GM12878 (cell line): Measurements from ENCODE around the gene CHD5. TPM values are rescaled to one million over a fixed set of nuclear protein-coding genes. Genes with fewer than 3 reads are reported as not detected.

Experiments
- ATAC-seq: fragments of 200-7000 bp; cut with Tn5 transposase; 3 replicates; pipeline ENCODE4 v1.9.1; 2020; ENCODE audit warnings: mild to moderate bottlenecking, moderate library complexity
- BruUV-seq: library from RNA; stranded (reverse); fragments of 400-500 nt; replicated peaks from 2 replicates; lab custom pipeline; 2021; lab: Mats Ljungman, UMichigan
- CTCF ChIA-PET: fragments of 300-600 bp; sonication (Branson Sonifier 250); formaldehyde crosslinking; extraction: SDS; loops from one replicate; lab custom pipeline; 2021; ENCODE audit warnings: inconsistent platforms; lab: Yijun Ruan, JAX
- POLR2A ChIA-PET: fragments of 350-600 bp; formaldehyde crosslinking; extraction: SDS; loops from one replicate; lab custom pipeline; 2021; ENCODE audit warnings: inconsistent platforms; lab: Charles Lee
- RAD21 ChIA-PET: fragments of 300-600 bp; sonication (Branson Sonifier 250); formaldehyde crosslinking; loops from one replicate; lab custom pipeline; 2023; ENCODE audit warnings: antibody characterized with exemption; ENCODE audit not compliant: unreplicated experiment; lab: Charles Lee
- SMC1A ChIA-PET: fragments of 300-600 bp; sonication (Branson Sonifier 250); formaldehyde crosslinking; loops from one replicate; lab custom pipeline; 2023; ENCODE audit not compliant: unreplicated experiment, uncharacterized antibody; lab: Charles Lee
- DNase-seq: peaks from one replicate; pipeline ENCODE4 v3.0.0-alpha.2; 2011; ENCODE audit warnings: low read depth, low spot score
- FAIRE-seq: peaks from 3 replicates; lab custom pipeline; 2011; peaks lifted over from hg19 to GRCh38; lab: Jason Lieb, UNC
- H2AFZ ChIP-seq: 2 replicates; pipeline ENCODE4 v1.6.0; 2011; ENCODE audit warnings: low read depth, low read length, control low read depth; ENCODE audit not compliant: control insufficient read depth
- H3K27ac ChIP-seq: 2 replicates; pipeline ENCODE4 v1.5.1; 2011; ENCODE audit warnings: control low read depth; ENCODE audit not compliant: control insufficient read depth, insufficient read depth
- H3K27me3 ChIP-seq, 2 experiments: replicated peaks in 1 of 2; 2 replicates each; pipeline versions ENCODE4 v1.6.0 to v1.6.1; 2011; ENCODE audit warnings: low read length in 1 of 2; ENCODE audit not compliant: control insufficient read depth in 2 of 2, insufficient read depth in 2 of 2
- H3K36me3 ChIP-seq, 2 experiments: 2 replicates each; pipeline ENCODE4 v1.5.1; 2011; ENCODE audit warnings: low read length in 1 of 2; ENCODE audit not compliant: control insufficient read depth in 2 of 2, insufficient read depth in 2 of 2
- H3K4me1 ChIP-seq: 2 replicates; pipeline ENCODE4 v1.6.1; 2011; ENCODE audit warnings: mild to moderate bottlenecking, low read length, moderate library complexity, mixed read lengths; ENCODE audit not compliant: control insufficient read depth, insufficient read depth
- H3K4me2 ChIP-seq: 2 replicates; pipeline ENCODE4 v1.6.0; 2011; ENCODE audit warnings: control low read depth; ENCODE audit not compliant: control insufficient read depth, insufficient read depth
- H3K4me3 ChIP-seq: fragments of 200-600 bp; sonication (generic); 2 replicates; pipeline ENCODE4 v1.5.1; 2016
- H3K79me2 ChIP-seq: 2 replicates; pipeline ENCODE4 v1.6.0; 2011; ENCODE audit warnings: low read length; ENCODE audit not compliant: control insufficient read depth, insufficient read depth
- H3K9ac ChIP-seq: 2 replicates; pipeline ENCODE4 v1.8.0; 2011; ENCODE audit warnings: low read length, control low read depth, mixed read lengths; ENCODE audit not compliant: control insufficient read depth, insufficient read depth
- H3K9me3 ChIP-seq: replicated peaks from 3 replicates; pipeline ENCODE4 v1.5.1; 2011; ENCODE audit warnings: mild to moderate bottlenecking, low read length; ENCODE audit not compliant: control insufficient read depth, insufficient read depth
- H4K20me1 ChIP-seq: 2 replicates; pipeline ENCODE4 v1.6.0; 2011; ENCODE audit not compliant: control insufficient read depth, insufficient read depth
- BCL11A ChIP-seq: IDR thresholded peaks from 2 replicates; pipeline ENCODE4 v1.6.1; 2011; ENCODE audit warnings: low read depth, low read length
- CREM ChIP-seq: IDR thresholded peaks from 2 replicates; pipeline ENCODE4 v1.6.1; 2014; ENCODE audit warnings: antibody characterized with exemption, low read depth
- EGR1 ChIP-seq, 2 experiments: IDR thresholded peaks; 1 replicate in 1 of 2; 2 replicates in 1 of 2; pipeline ENCODE4 v1.6.1; 2011 to 2012; ENCODE audit warnings: low read depth in 2 of 2, low read length in 2 of 2, borderline replicate concordance in 1 of 2, mild to moderate bottlenecking in 1 of 2, moderate library complexity in 1 of 2
- LARP7 ChIP-seq: fragments of 450-650 bp; IDR thresholded peaks from 2 replicates; pipeline ENCODE4 v1.6.1; 2017; ENCODE audit warnings: mild to moderate bottlenecking
- MXI1 ChIP-seq: fragments of 150-350 bp; IDR thresholded peaks from 2 replicates; pipeline ENCODE4 v1.6.1; 2011; ENCODE audit warnings: low read depth, mild to moderate bottlenecking, inconsistent platforms, low read length, improper control_type of control experiment
- NFYA ChIP-seq: IDR thresholded peaks from 2 replicates; pipeline ENCODE4 v1.6.1; 2011; ENCODE audit warnings: low read depth, mild to moderate bottlenecking, low read length, improper control_type of control experiment, borderline replicate concordance
- PAX5 ChIP-seq: IDR thresholded peaks from 2 replicates; pipeline ENCODE4 v1.6.1; 2011; ENCODE audit warnings: low read depth, low read length, borderline replicate concordance
- SMAD1 ChIP-seq: fragments of 450-650 bp; IDR thresholded peaks from 2 replicates; pipeline ENCODE4 v1.6.1; 2018; ENCODE audit warnings: mild to moderate bottlenecking, low read depth; ENCODE audit not compliant: partially characterized antibody
- STAT1 ChIP-seq: fragments of 450-650 bp; conservative IDR thresholded peaks from 2 replicates; pipeline ENCODE4 v1.6.1; 2014; ENCODE audit warnings: antibody characterized with exemption, mild to moderate bottlenecking
- ZZZ3 ChIP-seq: IDR thresholded peaks from 2 replicates; pipeline ENCODE4 v1.6.1; 2011; ENCODE audit warnings: low read depth; ENCODE audit not compliant: control insufficient read depth, insufficient read length
- WGBS: methylation state at CpG from one replicate; pipeline ENCODE4 v1.1.6; 2016; ENCODE audit warnings: low lambda C conversion rate; ENCODE audit not compliant: insufficient replicate concordance, insufficient coverage; ENCODE audit errors: missing lambda C conversion rate; 5-methylcytosine and 5-hydroxymethylcytosine counted together
- in situ Hi-C: fragments of 300-500 bp; cut with MboI; formaldehyde crosslinking; loops from 9 replicates; pipeline ENCODE4 v1.14.3; 2018; ENCODE audit warnings: mixed read lengths
- intact Hi-C: fragments of 100-400 bp; cut with micrococcal nuclease; formaldehyde crosslinking; loops from one replicate; pipeline ENCODE4 v1.14.2; 2022; ENCODE audit not compliant: unreplicated experiment
- polyA plus RNA-seq, 11 experiments: library from polyadenylated mRNA; depleted of rRNA in 4 of 11; unstranded in 6 of 11; stranded (reverse) in 5 of 11; fragments of >200 nt; fragmentation: Nextera tagmentation in 4 of 11; fragmentation: Illumina TruSeq in 1 of 11; extraction: Ambion mirVana in 4 of 11; extraction: Trizol in 1 of 11; gene quantifications; 1 replicate in 1 of 11; 2 replicates in 10 of 11; pipeline versions ENCODE4 v1.2.1 to v1.2.3, GENCODE V29; 2011 to 2016; ENCODE audit warnings: inconsistent platforms in 2 of 11, missing spikeins in 2 of 11, low read depth in 1 of 11
- total RNA-seq, 4 experiments: library from RNA; depleted of rRNA in 3 of 4; stranded (reverse); fragments of >200 nt in 3 of 4; fragmentation: Illumina TruSeq in 1 of 4; extraction: Trizol in 1 of 4; gene quantifications; 2 replicates each; pipeline versions ENCODE4 v1.2.1 to v1.2.3, GENCODE V29; 2013 to 2021
- TF ChIP-seq, protein P1 (sequence below): IDR thresholded peaks from 2 replicates; pipeline ENCODE4 v1.6.1; 2012; ENCODE audit warnings: mild to moderate bottlenecking, low read depth, low read length
- TF ChIP-seq, protein P2 (sequence below): IDR thresholded peaks from 2 replicates; pipeline ENCODE4 v1.6.1; 2012; ENCODE audit warnings: low read depth, low read length, improper control_type of control experiment

CHD5 gene
- total and polyA plus RNA-seq, 10 of the 15 experiments (the other 5 are each of a cell fraction or from before 2014, with no cell fraction given) = 0.03 to 0.49 (median 0.13) TPM; not detected in 3

DNA sequence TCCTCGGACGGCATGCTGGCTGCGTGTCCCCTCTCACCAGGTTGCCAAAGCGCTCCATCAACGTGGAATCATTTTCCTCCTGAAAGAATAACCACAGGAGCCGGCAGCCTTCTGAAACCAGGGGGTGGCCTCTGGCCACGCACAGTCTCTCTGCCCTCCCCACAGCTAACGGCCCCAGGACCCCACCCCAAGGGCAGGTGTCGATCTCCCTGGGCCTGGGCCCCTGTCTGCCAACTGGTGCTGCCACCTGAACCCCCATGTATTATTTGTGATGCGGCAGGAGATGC lies 88.4 kb downstream of the CHD5 start:
- in situ Hi-C loops = no loop called here
- CTCF ChIA-PET = no interaction called here
- no TSS peak for BruUV-seq
- H3K36me3 ChIP-seq = peaks cover 0 to 6% of the 10 kb centered on the region in 2 experiments; a peak in 3 of 4 replicates
- 93% methylated on average over 10 of the region's 10 CpGs for WGBS
- SMC1A ChIA-PET = no interaction called here
- H3K27me3 ChIP-seq = no peaks in the 10 kb centered on the region
- POLR2A ChIA-PET = no interaction called here
- no peak overlapping the region for H3K27ac ChIP-seq
- H4K20me1 ChIP-seq = no peaks in the 10 kb centered on the region
- H3K4me2 ChIP-seq = no peak overlapping the region
- RAD21 ChIA-PET = no interaction called here
- H3K9ac ChIP-seq = no peak overlapping the region
- no peaks in the 10 kb centered on the region for H3K79me2 ChIP-seq
- TF ChIP-seq LARP7 (no peak), NFYA (no peak), PAX5 (no peak), BCL11A (no peak), CREM (no peak), SMAD1 (no peak), EGR1 (IDR thresholded peaks at IDR 0.05; ENCODE audit: borderline replicate concordance in 1 of 2, low read depth in 2 of 2, low read length in 2 of 2) (no peak), STAT1 (no peak), MXI1 (no peak), ZZZ3 (no peak)
- TF ChIP-seq, protein P1, sequence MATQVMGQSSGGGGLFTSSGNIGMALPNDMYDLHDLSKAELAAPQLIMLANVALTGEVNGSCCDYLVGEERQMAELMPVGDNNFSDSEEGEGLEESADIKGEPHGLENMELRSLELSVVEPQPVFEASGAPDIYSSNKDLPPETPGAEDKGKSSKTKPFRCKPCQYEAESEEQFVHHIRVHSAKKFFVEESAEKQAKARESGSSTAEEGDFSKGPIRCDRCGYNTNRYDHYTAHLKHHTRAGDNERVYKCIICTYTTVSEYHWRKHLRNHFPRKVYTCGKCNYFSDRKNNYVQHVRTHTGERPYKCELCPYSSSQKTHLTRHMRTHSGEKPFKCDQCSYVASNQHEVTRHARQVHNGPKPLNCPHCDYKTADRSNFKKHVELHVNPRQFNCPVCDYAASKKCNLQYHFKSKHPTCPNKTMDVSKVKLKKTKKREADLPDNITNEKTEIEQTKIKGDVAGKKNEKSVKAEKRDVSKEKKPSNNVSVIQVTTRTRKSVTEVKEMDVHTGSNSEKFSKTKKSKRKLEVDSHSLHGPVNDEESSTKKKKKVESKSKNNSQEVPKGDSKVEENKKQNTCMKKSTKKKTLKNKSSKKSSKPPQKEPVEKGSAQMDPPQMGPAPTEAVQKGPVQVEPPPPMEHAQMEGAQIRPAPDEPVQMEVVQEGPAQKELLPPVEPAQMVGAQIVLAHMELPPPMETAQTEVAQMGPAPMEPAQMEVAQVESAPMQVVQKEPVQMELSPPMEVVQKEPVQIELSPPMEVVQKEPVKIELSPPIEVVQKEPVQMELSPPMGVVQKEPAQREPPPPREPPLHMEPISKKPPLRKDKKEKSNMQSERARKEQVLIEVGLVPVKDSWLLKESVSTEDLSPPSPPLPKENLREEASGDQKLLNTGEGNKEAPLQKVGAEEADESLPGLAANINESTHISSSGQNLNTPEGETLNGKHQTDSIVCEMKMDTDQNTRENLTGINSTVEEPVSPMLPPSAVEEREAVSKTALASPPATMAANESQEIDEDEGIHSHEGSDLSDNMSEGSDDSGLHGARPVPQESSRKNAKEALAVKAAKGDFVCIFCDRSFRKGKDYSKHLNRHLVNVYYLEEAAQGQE = no peak
- TF ChIP-seq, protein P2, sequence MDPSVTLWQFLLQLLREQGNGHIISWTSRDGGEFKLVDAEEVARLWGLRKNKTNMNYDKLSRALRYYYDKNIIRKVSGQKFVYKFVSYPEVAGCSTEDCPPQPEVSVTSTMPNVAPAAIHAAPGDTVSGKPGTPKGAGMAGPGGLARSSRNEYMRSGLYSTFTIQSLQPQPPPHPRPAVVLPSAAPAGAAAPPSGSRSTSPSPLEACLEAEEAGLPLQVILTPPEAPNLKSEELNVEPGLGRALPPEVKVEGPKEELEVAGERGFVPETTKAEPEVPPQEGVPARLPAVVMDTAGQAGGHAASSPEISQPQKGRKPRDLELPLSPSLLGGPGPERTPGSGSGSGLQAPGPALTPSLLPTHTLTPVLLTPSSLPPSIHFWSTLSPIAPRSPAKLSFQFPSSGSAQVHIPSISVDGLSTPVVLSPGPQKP = no peak
- H3K4me1 ChIP-seq = no peaks in the 10 kb centered on the region
- intact Hi-C loops = no loop called here
- DNase-seq (no peak), ATAC-seq (no peak), FAIRE-seq (no peak)
- no peaks in the 10 kb centered on the region for H3K9me3 ChIP-seq
- H2AFZ ChIP-seq = no peak overlapping the region
- H3K4me3 ChIP-seq = no peak overlapping the region
